ENCODE measurements around the gene CKB.

The CKB gene

DNA sequence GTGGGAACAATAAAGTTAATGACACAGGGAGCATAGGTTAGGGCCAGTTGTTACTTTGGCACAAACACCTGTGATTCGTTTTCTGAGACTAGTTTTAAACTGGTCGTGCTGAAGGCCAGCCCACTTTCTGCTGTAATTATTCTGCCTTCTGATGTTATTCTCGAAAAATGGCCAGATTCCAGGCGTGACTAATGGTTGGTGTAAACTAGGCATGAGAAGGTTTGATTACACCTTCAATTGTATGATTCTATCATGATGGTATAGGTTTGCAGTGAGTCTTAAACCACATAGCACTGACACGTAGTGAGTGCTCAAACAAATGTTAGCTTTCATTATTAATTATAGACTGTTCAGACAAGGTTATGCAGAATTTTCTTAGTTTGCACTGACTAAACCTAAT is 39.0 kb downstream of the CKB start:
- DNase-seq, result no peak

GRCh38 chr14:103480595-103480994 is 42.0 kb downstream of the CKB start:
- DNase-seq, result no peak

- no peak for DNase-seq
These were observed 46.0 kb downstream of the CKB start for GRCh38 chr14:103476631-103477030.

DNA sequence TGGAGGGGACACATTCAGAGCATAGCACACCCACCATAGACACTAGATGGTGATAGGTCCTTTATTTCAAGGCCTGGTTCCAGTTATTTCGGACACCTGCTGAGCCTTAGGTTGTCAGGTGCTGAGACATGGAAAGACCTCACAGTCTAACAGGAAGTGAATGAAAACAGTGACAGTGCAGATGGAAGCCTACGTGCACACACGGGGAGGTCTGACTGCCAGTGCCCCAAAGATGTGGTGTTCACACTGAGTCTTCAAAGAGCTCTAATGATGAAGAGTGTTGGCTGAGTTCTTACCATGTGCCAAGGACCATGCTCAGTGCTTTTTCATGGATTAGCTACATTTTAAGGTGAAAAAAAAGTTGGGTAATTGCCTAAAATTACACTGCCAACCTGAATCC is 46.6 kb downstream of the CKB start:
- DNase-seq, result no peak

DNA sequence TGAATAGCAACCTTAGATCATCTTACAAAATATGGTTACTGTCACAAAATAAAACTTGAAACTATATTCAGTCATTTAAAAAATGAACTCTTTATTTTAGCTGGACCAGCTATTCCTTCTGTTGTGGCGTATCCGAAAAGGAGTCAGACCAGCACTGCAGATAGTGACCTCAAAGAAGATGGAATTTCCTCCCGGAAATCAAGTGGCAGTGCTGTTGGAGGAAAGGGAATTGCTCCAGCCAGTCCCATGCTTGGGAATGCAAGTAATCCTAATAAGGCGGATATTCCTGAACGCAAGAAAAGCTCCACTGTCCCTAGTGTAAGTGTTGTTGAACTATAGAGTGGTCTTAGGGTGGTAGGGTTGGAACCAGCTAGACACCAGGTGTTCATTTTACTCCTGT is 47.7 kb downstream of the CKB start:
- DNase-seq, result no peak

GRCh38 chr14:103472939-103473338 is 49.7 kb downstream of the CKB start:
- no peak for DNase-seq
